Trophoblast cell (in vitro differentiated cells and primary cell): ENCODE measurements around the gene MUC13.

Experiments
- DNase-seq, 2 donors: peaks; one replicate each; pipeline ENCODE4 v3.0.0-alpha.2; 2016
- H2AFZ ChIP-seq: 2 replicates; pipeline ENCODE4 v1.6.1; 2013; ENCODE audit warnings: low read length, moderate library complexity, mild to moderate bottlenecking; ENCODE audit not compliant: insufficient read depth, poor library complexity
- H2AK5ac ChIP-seq: 2 replicates; pipeline ENCODE4 v1.6.1; 2013; ENCODE audit warnings: mild to moderate bottlenecking, low read length
- H2BK120ac ChIP-seq: 2 replicates; pipeline ENCODE4 v1.6.1; 2013; ENCODE audit warnings: low read length, mild to moderate bottlenecking, moderate library complexity; ENCODE audit not compliant: insufficient read depth, poor library complexity
- H2BK12ac ChIP-seq: 2 replicates; pipeline ENCODE4 v1.6.1; 2013; ENCODE audit warnings: mild to moderate bottlenecking, low read length, moderate library complexity
- H2BK5ac ChIP-seq: 2 replicates; pipeline ENCODE4 v1.6.1; 2013; ENCODE audit warnings: low read length, low read depth, moderate library complexity, mild to moderate bottlenecking; ENCODE audit not compliant: poor library complexity
- H3K14ac ChIP-seq: 2 replicates; pipeline ENCODE4 v1.6.1; 2013; ENCODE audit warnings: mild to moderate bottlenecking, low read length
- H3K18ac ChIP-seq: 2 replicates; pipeline ENCODE4 v1.6.1; 2013; ENCODE audit warnings: mild to moderate bottlenecking, low read length
- H3K23ac ChIP-seq: 2 replicates; pipeline ENCODE4 v1.6.1; 2013; ENCODE audit warnings: low read length
- H3K27ac ChIP-seq: 2 replicates; pipeline ENCODE4 v1.5.1; 2013; ENCODE audit warnings: low read depth, mild to moderate bottlenecking, inconsistent platforms, low read length, moderate library complexity
- H3K27me3 ChIP-seq: 2 replicates; pipeline ENCODE4 v1.6.1; 2013; ENCODE audit warnings: inconsistent platforms, mild to moderate bottlenecking, low read length, moderate library complexity; ENCODE audit not compliant: insufficient read depth
- H3K36me3 ChIP-seq, 2 experiments: 1 replicate in 1 of 2; 2 replicates in 1 of 2; pipeline ENCODE4 v1.6.1; 2013; ENCODE audit warnings: low read length in 2 of 2, mild to moderate bottlenecking in 2 of 2, moderate library complexity in 1 of 2; ENCODE audit not compliant: insufficient read depth in 2 of 2, control insufficient read depth in 1 of 2
- H3K4ac ChIP-seq: 2 replicates; pipeline ENCODE4 v1.6.1; 2013; ENCODE audit warnings: low read depth, mild to moderate bottlenecking, low read length, moderate library complexity
- H3K4me1 ChIP-seq, 2 experiments: 1 replicate in 1 of 2; 2 replicates in 1 of 2; pipeline ENCODE4 v1.6.1; 2013; ENCODE audit warnings: low read length in 2 of 2, mild to moderate bottlenecking in 2 of 2, moderate library complexity in 1 of 2; ENCODE audit not compliant: insufficient read depth in 2 of 2, control insufficient read depth in 1 of 2
- H3K4me2 ChIP-seq: 2 replicates; pipeline ENCODE4 v1.6.1; 2013; ENCODE audit warnings: inconsistent platforms, mild to moderate bottlenecking, low read length, moderate library complexity
- H3K4me3 ChIP-seq: 2 replicates; pipeline ENCODE4 v1.5.1; 2013; ENCODE audit warnings: mild to moderate bottlenecking, low read depth, low read length, inconsistent platforms
- H3K79me1 ChIP-seq: one replicate; pipeline ENCODE4 v1.6.1; 2013; ENCODE audit warnings: low read length
- H3K79me2 ChIP-seq: 2 replicates; pipeline ENCODE4 v1.6.1; 2013; ENCODE audit warnings: low read length, mild to moderate bottlenecking; ENCODE audit not compliant: control insufficient read depth, insufficient read depth, poor library complexity
- H3K9ac ChIP-seq: 2 replicates; pipeline ENCODE4 v1.6.1; 2013; ENCODE audit warnings: mild to moderate bottlenecking, low read length
- H3K9me3 ChIP-seq: 2 replicates; pipeline ENCODE4 v1.6.1; 2013; ENCODE audit warnings: low read depth, mild to moderate bottlenecking, control low read depth, inconsistent platforms, low read length; ENCODE audit not compliant: insufficient read depth
- H4K12ac ChIP-seq: 2 replicates; pipeline ENCODE4 v1.6.1; 2013; ENCODE audit warnings: low read depth, mild to moderate bottlenecking, low read length, moderate library complexity
- H4K8ac ChIP-seq: 2 replicates; pipeline ENCODE4 v1.6.1; 2013; ENCODE audit warnings: low read depth, mild to moderate bottlenecking, low read length, moderate library complexity
- H4K91ac ChIP-seq: one replicate; pipeline ENCODE4 v1.6.1; 2013; ENCODE audit warnings: low read depth, mild to moderate bottlenecking, low read length, moderate library complexity
- WGBS: extraction: QIAGEN DNeasy Blood & Tissue Kit; methylation state at CpG from one replicate; pipeline ENCODE4 v1.1.7; 2013; ENCODE audit warnings: missing lambda C conversion rate; ENCODE audit not compliant: insufficient read length, insufficient coverage; ENCODE audit errors: extremely low coverage; 5-methylcytosine and 5-hydroxymethylcytosine counted together

Gene MUC13

DNA sequence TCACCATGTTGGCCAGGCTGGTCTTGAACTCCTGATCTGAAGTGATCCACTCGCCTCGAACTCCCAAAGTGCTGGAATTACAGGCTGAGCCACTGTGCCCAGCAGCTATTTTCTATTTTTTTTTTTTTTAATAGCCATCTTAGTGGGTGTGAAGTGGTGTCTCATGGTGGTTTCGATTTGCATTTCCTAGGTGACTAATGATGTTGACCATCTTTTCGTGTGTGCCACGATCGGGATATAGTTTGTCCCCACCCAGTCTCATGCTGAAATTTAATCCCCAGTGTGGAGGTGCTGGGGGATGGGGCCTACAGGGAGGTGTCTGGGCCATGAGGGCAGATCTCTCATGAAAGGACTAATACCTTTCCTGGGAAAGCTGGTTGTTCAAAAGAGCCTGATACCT, 41.8 kb upstream of the MUC13 start:
- no peak overlapping the region for H2BK12ac ChIP-seq
- WGBS = no CpG with 5 or more reads among the region's 6 CpGs

DNA sequence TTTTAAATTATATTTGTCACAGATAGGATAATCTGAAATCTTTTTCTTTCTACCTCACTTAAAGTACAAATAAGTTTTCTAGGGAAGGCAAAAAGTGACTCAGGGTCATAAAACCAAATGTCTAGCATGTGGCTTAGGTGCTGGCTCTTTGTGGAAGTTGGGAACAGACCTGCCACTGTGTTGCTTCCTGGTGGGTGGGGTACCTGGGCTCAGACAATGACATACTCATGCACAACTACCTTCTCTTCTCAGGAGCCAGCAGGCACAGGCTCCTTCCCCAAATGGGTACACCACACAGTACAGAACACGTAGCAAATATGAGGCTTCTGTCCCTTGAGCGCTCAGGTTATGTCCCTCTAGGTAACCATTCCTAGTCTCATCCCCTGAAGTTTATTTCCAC, 40.1 kb upstream of the MUC13 start:
- DNase-seq = no peak

More for the DNA sequence above, 41.8 kb upstream of the MUC13 start:
- Histone ChIP-seq H3K9ac (no peak overlapping the region), H3K4me3 (no peak overlapping the region), H4K91ac (no peak overlapping the region), H3K36me3 (peaks cover 19 to 21% of the 10 kb centered on the region in 2 experiments), H3K14ac (no peak overlapping the region), H3K79me1 (no peaks in the 10 kb centered on the region), H3K27ac (no peak overlapping the region), H3K4me2 (no peak overlapping the region), H2AK5ac (no peak overlapping the region), H3K4ac (no peak overlapping the region), H3K27me3 (no peaks in the 10 kb centered on the region), H2AFZ (no peak overlapping the region), H3K18ac (no peak overlapping the region), H3K4me1 (no peaks in the 10 kb centered on the region), H4K12ac (no peak overlapping the region), H2BK5ac (no peak overlapping the region), H3K23ac (no peak overlapping the region), H4K8ac (no peak overlapping the region), H3K9me3 (no peaks in the 10 kb centered on the region), H2BK120ac (no peak overlapping the region), H3K79me2 (no peaks in the 10 kb centered on the region)
- DNase-seq = no peak

GRCh38 chr3:124973290-124973689, 38.7 kb upstream of the MUC13 start:
- Histone ChIP-seq H3K14ac (no peak overlapping the region), H3K9ac (no peak overlapping the region), H4K91ac (no peak overlapping the region), H4K8ac (no peak overlapping the region), H3K27me3 (no peaks in the 10 kb centered on the region), H3K36me3 (peaks cover 33 to 42% of the 10 kb centered on the region in 2 experiments), H3K9me3 (no peaks in the 10 kb centered on the region), H3K4me3 (no peak overlapping the region), H3K18ac (no peak overlapping the region), H3K79me2 (no peaks in the 10 kb centered on the region), H3K4ac (no peak overlapping the region), H3K79me1 (no peaks in the 10 kb centered on the region), H4K12ac (no peak overlapping the region), H2AK5ac (no peak overlapping the region), H2BK5ac (no peak overlapping the region), H2AFZ (no peak overlapping the region), H3K23ac (no peak overlapping the region), H2BK12ac (no peak overlapping the region), H3K27ac (no peak overlapping the region), H3K4me2 (no peak overlapping the region), H3K4me1 (no peaks in the 10 kb centered on the region), H2BK120ac (no peak overlapping the region)
- DNase-seq = no peak

More for the DNA sequence above, 40.1 kb upstream of the MUC13 start:
- Histone ChIP-seq H4K12ac (no peak overlapping the region), H3K4me3 (no peak overlapping the region), H2BK12ac (no peak overlapping the region), H4K8ac (no peak overlapping the region), H3K14ac (no peak overlapping the region), H3K79me2 (no peaks in the 10 kb centered on the region), H2BK5ac (no peak overlapping the region), H3K4ac (no peak overlapping the region), H3K36me3 (peaks cover 23 to 30% of the 10 kb centered on the region in 2 experiments), H2AK5ac (no peak overlapping the region), H3K23ac (no peak overlapping the region), H3K27me3 (no peaks in the 10 kb centered on the region), H3K79me1 (no peaks in the 10 kb centered on the region), H3K4me1 (no peaks in the 10 kb centered on the region), H2AFZ (no peak overlapping the region), H4K91ac (no peak overlapping the region), H3K9ac (no peak overlapping the region), H3K27ac (no peak overlapping the region), H2BK120ac (no peak overlapping the region), H3K4me2 (no peak overlapping the region), H3K9me3 (no peaks in the 10 kb centered on the region), H3K18ac (no peak overlapping the region)
- no CpG with 5 or more reads among the region's 2 CpGs for WGBS

- Histone ChIP-seq H4K8ac (no peak overlapping the region), H3K9me3 (no peaks in the 10 kb centered on the region), H3K23ac (no peak overlapping the region), H3K4me3 (no peak overlapping the region), H3K27me3 (no peaks in the 10 kb centered on the region), H3K9ac (no peak overlapping the region), H3K27ac (no peak overlapping the region), H2BK5ac (no peak overlapping the region), H2AFZ (no peak overlapping the region), H3K14ac (no peak overlapping the region), H3K4me2 (no peak overlapping the region), H3K18ac (no peak overlapping the region), H3K4ac (no peak overlapping the region), H3K79me2 (no peaks in the 10 kb centered on the region), H2BK12ac (no peak overlapping the region), H2AK5ac (no peak overlapping the region), H4K12ac (no peak overlapping the region), H3K36me3 (peaks cover 33 to 44% of the 10 kb centered on the region in 2 experiments), H3K4me1 (no peaks in the 10 kb centered on the region), H3K79me1 (no peaks in the 10 kb centered on the region), H4K91ac (no peak overlapping the region), H2BK120ac (no peak overlapping the region)
- no CpG with 5 or more reads among the region's 3 CpGs for WGBS
- DNase-seq = no peak
Observed at GRCh38 chr3:124972457-124972856, 37.9 kb upstream of the MUC13 start.
